Right lobe of liver (tissue), 6 donors: ENCODE data around the gene HSD17B13. TPM values are rescaled to one million over a fixed set of nuclear protein-coding genes. Genes with fewer than 3 reads are reported as not detected.
"Not testable (repeated sequence)": the region's sequence is repeated elsewhere in the genome, so short reads cannot be mapped to it uniquely, and the experiment has no call there.

Experiments
- ATAC-seq, 4 donors: fragments of 200-7000 bp; cut with Tn5 transposase; one replicate each; pipeline ENCODE4 v1.9.1; 2020; ENCODE audit warnings: mild to moderate bottlenecking in 4 of 4, moderate library complexity in 4 of 4
- DNase-seq, 3 donors: peaks; one replicate each; pipeline ENCODE4 v3.0.0-alpha.2; 2020
- H3K27ac ChIP-seq, 3 donors: fragments of 200-600 bp; one replicate each; pipeline ENCODE4 v1.8.0; 2022
- H3K27me3 ChIP-seq, 2 donors: fragments of 200-600 bp; one replicate each; pipeline ENCODE4 v1.8.0; 2022
- H3K36me3 ChIP-seq, 4 donors: fragments of 200-600 bp; sonication (generic) in 1 of 4; one replicate each; pipeline versions ENCODE4 v1.5.1 to v1.8.0; 2017 to 2022; ENCODE audit warnings: control low read depth in 1 of 4
- H3K4me1 ChIP-seq, 4 donors: fragments of 200-600 bp; sonication (generic) in 1 of 4; one replicate each; pipeline versions ENCODE4 v1.5.1 to v1.8.0; 2017 to 2022; ENCODE audit warnings: control low read depth in 1 of 4
- H3K4me3 ChIP-seq, 3 donors: fragments of 200-600 bp; one replicate each; pipeline ENCODE4 v1.8.0; 2022
- H3K9me3 ChIP-seq, 4 donors: fragments of 200-600 bp; sonication (generic) in 1 of 4; one replicate each; pipeline versions ENCODE4 v1.5.1 to v1.8.0; 2017 to 2022; ENCODE audit warnings: control low read depth in 1 of 4
- CTCF ChIP-seq, 4 donors: fragments of 200-600 bp in 3 of 4; fragments of 450-650 bp in 1 of 4; IDR thresholded peaks; one replicate each; pipeline versions ENCODE4 v1.5.1 to v1.8.0; 2016 to 2022; ENCODE audit warnings: antibody characterized with exemption in 4 of 4, mild to moderate bottlenecking in 2 of 4
- POLR2A ChIP-seq: fragments of 450-650 bp; IDR thresholded peaks from one replicate; pipeline ENCODE4 v1.6.1; 2017; ENCODE audit warnings: antibody characterized with exemption, mild to moderate bottlenecking
- WGBS: methylation state at CpG from one replicate; pipeline ENCODE4 v1.1.6; 2018; ENCODE audit warnings: low coverage, low lambda C conversion rate; ENCODE audit not compliant: insufficient coverage; ENCODE audit errors: missing lambda C conversion rate; 5-methylcytosine and 5-hydroxymethylcytosine counted together
- intact Hi-C, 2 donors: fragments of 100-400 bp; cut with DNase I; formaldehyde crosslinking; loops; one replicate each; pipeline versions ENCODE4 v1.11.2 to v1.14.1; 2022
- total RNA-seq, 6 experiments: library from RNA; depleted of rRNA in 2 of 6; stranded (reverse); fragments of >200 nt in 2 of 6; fragmentation: NEBNext Ultra II Directional in 3 of 6; extraction: Animal tissue kit (Norgen Biotek cat#: 25700) in 3 of 6; gene quantifications; one replicate each; pipeline versions ENCODE4 v1.1.0 to v1.2.4, GENCODE V29; 2016 to 2023
- donor health status: DM: no; HTN: yes; CAD: no.
- donor health status: DM: no; HTN: no; CAD: no.
- donor health status: DM: no; HTN: no; CAD: no.
- donor health status: DM: no; HTN: yes; CAD: no.
- donor health status: DM: no; HTN: yes; CAD: no.

The HSD17B13 gene
- total RNA-seq, 6 experiments from 2014 or later, result 27.1 to 181 (median 65.3) TPM

GRCh38 chr4:87298362-87298761, 24.3 kb downstream of the HSD17B13 start:
- intact Hi-C loops, result no loop called here
- 26% methylated on average over 2 of the region's 2 CpGs for WGBS
- ATAC-seq, result no peak

GRCh38 chr4:87294911-87295310, 27.8 kb downstream of the HSD17B13 start:
- ATAC-seq, H3K27ac ChIP-seq, H3K27me3 ChIP-seq, H3K4me1 ChIP-seq, H3K9me3 ChIP-seq, H3K4me3 ChIP-seq, H3K36me3 ChIP-seq, DNase-seq, intact Hi-C loops: not testable (repeated sequence)
- WGBS, result 86% methylated on average over 11 of the region's 11 CpGs

More at GRCh38 chr4:87298362-87298761, 24.3 kb downstream of the HSD17B13 start:
- Histone ChIP-seq H3K27ac (no peak overlapping the region), H3K27me3 (no peaks in the 10 kb centered on the region), H3K9me3 (no peaks in the 10 kb centered on the region), H3K4me1 (peaks cover 0 to 7% (median 0%) of the 10 kb centered on the region in 4 donors), H3K4me3 (no peak overlapping the region), H3K36me3 (no peaks in the 10 kb centered on the region)
- TF ChIP-seq POLR2A (no peak), CTCF (IDR thresholded peaks at IDR 0.05) (no peak)
- DNase-seq, result no peak

GRCh38 chr4:87293889-87294288, 28.8 kb downstream of the HSD17B13 start:
- H3K27me3 ChIP-seq, ATAC-seq, H3K36me3 ChIP-seq, DNase-seq, H3K4me3 ChIP-seq, H3K9me3 ChIP-seq, intact Hi-C loops, H3K27ac ChIP-seq, H3K4me1 ChIP-seq: not testable (repeated sequence)
- WGBS, result 82% methylated on average over 5 of the region's 7 CpGs

DNA sequence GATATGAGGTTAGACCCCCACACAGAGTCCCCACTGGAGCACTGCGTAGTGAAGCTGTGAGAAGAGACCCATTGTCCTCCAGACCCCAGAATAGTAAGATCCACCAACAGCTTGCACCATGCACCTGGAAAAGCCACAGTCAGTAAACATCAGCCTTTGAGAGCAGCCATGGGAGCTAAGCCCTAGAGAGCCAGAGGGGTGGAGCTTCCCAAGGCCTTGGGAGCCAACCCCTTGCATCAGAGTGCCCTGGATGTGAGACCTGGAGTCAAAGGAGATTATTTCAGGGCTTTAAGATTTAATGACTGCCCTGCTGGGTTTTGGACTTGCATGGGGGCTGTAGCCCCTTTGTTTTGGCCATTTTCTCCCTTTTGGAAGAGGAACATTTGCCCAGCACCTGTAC, 35.7 kb downstream of the HSD17B13 start:
- Histone ChIP-seq H3K4me3 (no peak overlapping the region), H3K27ac (no peak overlapping the region), H3K9me3 (no peaks in the 10 kb centered on the region), H3K27me3 (no peaks in the 10 kb centered on the region), H3K4me1 (peaks cover 0 to 6% (median 0%) of the 10 kb centered on the region in 4 donors), H3K36me3 (no peaks in the 10 kb centered on the region)
- ATAC-seq (peak in 3 of 4 donors; percentile 30 to 81 (median 38)), DNase-seq (peak in 1 of 3 donors; percentile 64)
- intact Hi-C loops, result no loop called here
- TF ChIP-seq CTCF (IDR thresholded peaks at IDR 0.05), result no peak
- no peak for TF ChIP-seq POLR2A
- 100% methylated on average over 1 of the region's 1 CpG for WGBS

DNA sequence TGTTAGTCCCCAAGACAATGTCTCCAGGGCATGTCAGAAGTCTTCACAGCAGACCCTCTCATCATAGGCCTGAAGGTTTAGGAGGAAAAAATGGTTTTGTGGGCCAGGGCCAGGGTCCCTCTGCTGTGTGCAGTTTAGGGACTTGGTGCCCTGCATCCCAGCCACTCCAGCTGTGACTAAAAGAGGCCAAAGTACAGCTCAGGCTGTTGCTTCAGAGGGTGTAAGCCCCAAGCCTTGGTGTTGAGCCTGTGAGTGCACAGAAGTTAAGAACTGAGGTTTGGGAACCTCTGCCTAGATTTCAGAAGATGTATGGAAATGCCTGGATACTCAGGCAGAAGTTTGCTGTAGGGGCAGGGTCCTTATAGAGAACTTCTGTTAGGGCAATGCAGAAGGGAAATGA, 38.4 kb downstream of the HSD17B13 start:
- H3K4me1 ChIP-seq, H3K9me3 ChIP-seq, H3K4me3 ChIP-seq, H3K27ac ChIP-seq, intact Hi-C loops, H3K36me3 ChIP-seq, H3K27me3 ChIP-seq: not testable (repeated sequence)
- DNase-seq (peak in 1 of 3 donors; percentile 60), ATAC-seq (peak; percentile 56 to 69 (median 64))

DNA sequence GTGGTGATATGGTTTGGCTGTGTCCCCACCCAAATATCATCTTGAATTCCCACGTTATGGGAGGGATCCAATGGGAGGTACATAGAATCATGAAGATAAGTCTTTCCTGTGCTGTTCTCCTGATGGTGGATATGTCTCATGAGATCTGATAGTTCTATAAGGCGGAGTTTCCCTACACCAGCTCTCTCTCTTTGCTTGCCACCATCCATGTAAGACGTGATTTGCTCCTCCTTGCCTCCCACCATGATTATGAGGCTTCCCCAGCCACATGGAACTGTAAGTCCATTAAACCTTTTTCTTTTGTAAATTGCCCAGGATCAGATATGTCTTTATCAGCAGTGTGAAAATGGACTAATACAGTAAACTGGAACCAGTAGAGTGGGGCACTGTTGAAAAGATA, 39.5 kb downstream of the HSD17B13 start:
- H3K27ac ChIP-seq, result no peak overlapping the region
- ATAC-seq, result no peak
- no peaks in the 10 kb centered on the region for H3K9me3 ChIP-seq
- no peak overlapping the region for H3K4me3 ChIP-seq
- TF ChIP-seq POLR2A (no peak), CTCF (IDR thresholded peaks at IDR 0.05) (no peak)
- H3K4me1 ChIP-seq, result peaks cover 0 to 13% (median 3%) of the 10 kb centered on the region in 4 donors
- 41% methylated on average over 3 of the region's 3 CpGs for WGBS
- H3K36me3 ChIP-seq, result no peaks in the 10 kb centered on the region
- intact Hi-C loops, result no loop called here
- no peak for DNase-seq
- H3K27me3 ChIP-seq, result no peaks in the 10 kb centered on the region
